ENCODE measurements around the gene SMARCB1. TPM values are rescaled to one million over a fixed set of nuclear protein-coding genes. Genes with fewer than 3 reads are reported as not detected.

The SMARCB1 gene
- total and polyA plus RNA-seq, 8 donors = 52.4 to 166 (median 138) TPM

GRCh38 chr22:23812378-23812777 lies 25.6 kb downstream of the SMARCB1 start:
- ATAC-seq (no peak), DNase-seq (no peak)
- Histone ChIP-seq H3K27me3 (no peaks in the 10 kb centered on the region), H3K27ac (no peak overlapping the region), H3K4me3 (no peak overlapping the region), H3K36me3 (peaks cover 0 to 89% of the 10 kb centered on the region in 2 donors), H3K9me3 (no peaks in the 10 kb centered on the region), H3K4me1 (no peaks in the 10 kb centered on the region)
- intact Hi-C loops (cut with DNase I) = no loop called here
- TF ChIP-seq CTCF (IDR thresholded peaks at IDR 0.05) = no peak

- Histone ChIP-seq H3K4me1 (no peaks in the 10 kb centered on the region), H3K36me3 (peaks cover 0 to 91% of the 10 kb centered on the region in 2 donors), H3K9me3 (no peaks in the 10 kb centered on the region), H3K4me3 (no peak overlapping the region), H3K27ac (no peak overlapping the region), H3K27me3 (no peaks in the 10 kb centered on the region)
- DNase-seq (peak in 1 of 4 donors; percentile 3), ATAC-seq (no peak)
- intact Hi-C loops (cut with DNase I) = no loop called here
- TF ChIP-seq CTCF (IDR thresholded peaks at IDR 0.05) = no peak
These were observed 28.9 kb downstream of the SMARCB1 start for GRCh38 chr22:23815541-23816155.

GRCh38 chr22:23816156-23816976 lies 29.6 kb downstream of the SMARCB1 start:
- Histone ChIP-seq H3K9me3 (no peaks in the 10 kb centered on the region), H3K27me3 (no peaks in the 10 kb centered on the region), H3K4me1 (no peaks in the 10 kb centered on the region), H3K27ac (no peak overlapping the region), H3K4me3 (no peak overlapping the region), H3K36me3 (peaks cover 0 to 91% of the 10 kb centered on the region in 2 donors)
- no peak for ATAC-seq
- intact Hi-C loops (cut with DNase I) = no loop called here
- no peak for TF ChIP-seq CTCF (IDR thresholded peaks at IDR 0.05)
- peak in 1 of 4 donors; percentile 33 for DNase-seq

GRCh38 chr22:23817146-23817545 lies 30.4 kb downstream of the SMARCB1 start:
- Histone ChIP-seq H3K27ac (no peak overlapping the region), H3K27me3 (no peaks in the 10 kb centered on the region), H3K9me3 (no peaks in the 10 kb centered on the region), H3K4me1 (no peaks in the 10 kb centered on the region), H3K4me3 (no peak overlapping the region), H3K36me3 (peaks cover 0 to 91% of the 10 kb centered on the region in 2 donors)
- TF ChIP-seq CTCF (IDR thresholded peaks at IDR 0.05) = no peak
- peak in 1 of 4 donors; percentile 17 for DNase-seq
- no peak for ATAC-seq
- intact Hi-C loops (cut with DNase I) = no loop called here

- peaks cover 0 to 97% of the 10 kb centered on the region in 2 donors for H3K36me3 ChIP-seq
- H3K4me1 ChIP-seq = no peaks in the 10 kb centered on the region
- no peak for TF ChIP-seq CTCF (IDR thresholded peaks at IDR 0.05)
- no peak overlapping the region for H3K27ac ChIP-seq
- no peaks in the 10 kb centered on the region for H3K27me3 ChIP-seq
- H3K4me3 ChIP-seq = no peak overlapping the region
- intact Hi-C loops (cut with DNase I) = no loop called here
- DNase-seq = peak in 1 of 4 donors; percentile 2
- H3K9me3 ChIP-seq = no peaks in the 10 kb centered on the region
- no peak for ATAC-seq
These were observed 31.8 kb downstream of the SMARCB1 start for GRCh38 chr22:23818541-23818940.
